ENCODE results near the gene LIN52.

GRCh38 chr14:74242780-74243042 lies 158.0 kb downstream of the LIN52 start:
- no peak for TF ChIP-seq EGR1 (IDR thresholded peaks at IDR 0.05; ENCODE audit: low read depth in 2 of 2)
- TF ChIP-seq, protein P1, sequence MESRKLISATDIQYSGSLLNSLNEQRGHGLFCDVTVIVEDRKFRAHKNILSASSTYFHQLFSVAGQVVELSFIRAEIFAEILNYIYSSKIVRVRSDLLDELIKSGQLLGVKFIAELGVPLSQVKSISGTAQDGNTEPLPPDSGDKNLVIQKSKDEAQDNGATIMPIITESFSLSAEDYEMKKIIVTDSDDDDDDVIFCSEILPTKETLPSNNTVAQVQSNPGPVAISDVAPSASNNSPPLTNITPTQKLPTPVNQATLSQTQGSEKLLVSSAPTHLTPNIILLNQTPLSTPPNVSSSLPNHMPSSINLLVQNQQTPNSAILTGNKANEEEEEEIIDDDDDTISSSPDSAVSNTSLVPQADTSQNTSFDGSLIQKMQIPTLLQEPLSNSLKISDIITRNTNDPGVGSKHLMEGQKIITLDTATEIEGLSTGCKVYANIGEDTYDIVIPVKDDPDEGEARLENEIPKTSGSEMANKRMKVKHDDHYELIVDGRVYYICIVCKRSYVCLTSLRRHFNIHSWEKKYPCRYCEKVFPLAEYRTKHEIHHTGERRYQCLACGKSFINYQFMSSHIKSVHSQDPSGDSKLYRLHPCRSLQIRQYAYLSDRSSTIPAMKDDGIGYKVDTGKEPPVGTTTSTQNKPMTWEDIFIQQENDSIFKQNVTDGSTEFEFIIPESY (IDR thresholded peaks at IDR 0.05): no peak
- no peak for TF ChIP-seq GABPA (IDR thresholded peaks at IDR 0.05 in 1 of 2, conservative IDR thresholded peaks at IDR 0.05 in 1 of 2)

Data from liver (tissue), 2 donors.